GM18907 (cell line): ENCODE results near the gene LTBR.
"Not testable (repeated sequence)": the region's sequence is repeated elsewhere in the genome, so short reads cannot be mapped to it uniquely, and the experiment has no call there.

Experiments
- ATAC-seq: cut with Tn5 transposase; IDR thresholded peaks from one replicate; pipeline ENCODE4 v1.9.1; 2021; ENCODE audit warnings: mild to moderate bottlenecking, moderate library complexity; ENCODE audit not compliant: unreplicated experiment

Gene LTBR

GRCh38 chr12:6383572-6384498, at the start of gene LTBR:
Gene LTBR (plus strand): TSS chr12:6384162. CDS start chr12:6384359, 197 bp downstream.
- no peak for ATAC-seq

- ATAC-seq, result no peak
Measured at GRCh38 chr12:6334359-6334758, 49.6 kb upstream of the LTBR start.

GRCh38 chr12:6334940-6335450, 49.0 kb upstream of the LTBR start:
- no peak for ATAC-seq

- ATAC-seq, result peak; percentile 60
Measured at GRCh38 chr12:6335451-6336078, 48.4 kb upstream of the LTBR start.

- peak; percentile 29 for ATAC-seq
Measured at GRCh38 chr12:6336079-6336888, 47.7 kb upstream of the LTBR start.

- no peak for ATAC-seq
Measured at GRCh38 chr12:6336889-6337853, 46.8 kb upstream of the LTBR start.

- ATAC-seq, result no peak
Measured at GRCh38 chr12:6337958-6338433, 46.0 kb upstream of the LTBR start.

GRCh38 chr12:6338536-6338935, 45.4 kb upstream of the LTBR start:
- ATAC-seq, result not testable (repeated sequence)

- no peak for ATAC-seq
Measured at GRCh38 chr12:6338955-6339354, 45.0 kb upstream of the LTBR start.

- ATAC-seq, result no peak
Measured at GRCh38 chr12:6340032-6340638, 43.8 kb upstream of the LTBR start.

GRCh38 chr12:6340745-6341416, 43.1 kb upstream of the LTBR start:
- ATAC-seq, result no peak

GRCh38 chr12:6341417-6342139, 42.4 kb upstream of the LTBR start, which contains the start of gene TNFRSF1A:
Gene TNFRSF1A (minus strand): TSS chr12:6342076. CDS start chr12:6341814, 262 bp downstream.
- ATAC-seq, result no peak

- ATAC-seq, result no peak
Measured at GRCh38 chr12:6342140-6342889, 41.6 kb upstream of the LTBR start.

GRCh38 chr12:6343518-6343917, 40.4 kb upstream of the LTBR start:
- no peak for ATAC-seq

- not testable (repeated sequence) for ATAC-seq
Measured at GRCh38 chr12:6344101-6344660, 39.8 kb upstream of the LTBR start.

GRCh38 chr12:6345319-6346091, 38.5 kb upstream of the LTBR start:
- ATAC-seq, result no peak
